SK-N-SH treated with all-trans-retinoic acid at 6 μM for 48 hours (cell line): ENCODE data around the gene DDTL.

Experiments used
- ATAC-seq: fragments of 200-7000 bp; cut with Tn5 transposase; 3 replicates; pipeline ENCODE4 v1.9.1; 2020; ENCODE audit warnings: mild to moderate bottlenecking, moderate library complexity
- ARNTL ChIP-seq: fragments of 450-650 bp; formaldehyde crosslinking; IDR thresholded peaks from 2 replicates; pipeline ENCODE4 v1.5.0; 2020; ENCODE audit warnings: low read depth, mild to moderate bottlenecking, moderate library complexity, borderline replicate concordance
- CSDC2 ChIP-seq: fragments of 250-450 bp; sonication (Bioruptor Pico); IDR thresholded peaks from 2 replicates; pipeline ENCODE4 v1.5.0; 2020; ENCODE audit warnings: mild to moderate bottlenecking, moderate library complexity
- GLIS3 ChIP-seq: fragments of 250-450 bp; sonication (Bioruptor Pico); IDR thresholded peaks from 2 replicates; pipeline ENCODE4 v1.5.0; 2020; ENCODE audit warnings: mild to moderate bottlenecking, moderate library complexity
- ISL1 ChIP-seq: fragments of 250-450 bp; sonication (Bioruptor Pico); IDR thresholded peaks from 2 replicates; pipeline ENCODE4 v2.1.2; 2022; ENCODE audit warnings: mild to moderate bottlenecking, moderate library complexity
- OSR1 ChIP-seq: fragments of 250-450 bp; sonication (Bioruptor Pico); IDR thresholded peaks from 2 replicates; pipeline ENCODE4 v1.8.0; 2022; ENCODE audit warnings: moderate library complexity, mild to moderate bottlenecking, inconsistent platforms
- PPARA ChIP-seq: fragments of 250-450 bp; sonication (Bioruptor Pico); IDR thresholded peaks from 2 replicates; pipeline ENCODE4 v1.5.0; 2020; ENCODE audit warnings: mild to moderate bottlenecking, borderline replicate concordance
- RARB ChIP-seq: fragments of 250-450 bp; sonication (Bioruptor Pico); IDR thresholded peaks from 2 replicates; pipeline ENCODE4 v1.8.0; 2021; ENCODE audit warnings: mild to moderate bottlenecking, moderate library complexity
- SNAI2 ChIP-seq: fragments of 250-450 bp; sonication (Bioruptor Pico); IDR thresholded peaks from 2 replicates; pipeline ENCODE4 v1.5.0; 2020; ENCODE audit warnings: mild to moderate bottlenecking, moderate library complexity
- TCF4 ChIP-seq: fragments of 250-450 bp; sonication (Bioruptor Pico); IDR thresholded peaks from 2 replicates; pipeline ENCODE4 v1.8.0; 2021; ENCODE audit warnings: mild to moderate bottlenecking, moderate library complexity, borderline replicate concordance
- TOX ChIP-seq: fragments of 250-450 bp; sonication (Bioruptor Pico); IDR thresholded peaks from 2 replicates; pipeline ENCODE4 v1.8.0; 2021; ENCODE audit warnings: mild to moderate bottlenecking, moderate library complexity, borderline replicate concordance
- ZC3H10 ChIP-seq: fragments of 250-450 bp; sonication (Bioruptor Pico); IDR thresholded peaks from 2 replicates; pipeline ENCODE4 v1.5.1; 2021; ENCODE audit warnings: mild to moderate bottlenecking, moderate library complexity
- ZFP3 ChIP-seq: fragments of 250-450 bp; sonication (Bioruptor Pico); IDR thresholded peaks from 2 replicates; pipeline ENCODE4 v1.5.0; 2020; ENCODE audit warnings: mild to moderate bottlenecking, moderate library complexity
- ZFP30 ChIP-seq: fragments of 450-650 bp; formaldehyde crosslinking; IDR thresholded peaks from 2 replicates; pipeline ENCODE4 v1.5.0; 2022; ENCODE audit warnings: mild to moderate bottlenecking, moderate library complexity
- ZNF565 ChIP-seq: fragments of 450-650 bp; formaldehyde crosslinking; conservative IDR thresholded peaks from 2 replicates; pipeline ENCODE4 v1.5.0; 2020; ENCODE audit warnings: low read depth, mild to moderate bottlenecking, moderate library complexity
- ZNF70 ChIP-seq: fragments of 450-650 bp; formaldehyde crosslinking; IDR thresholded peaks from 2 replicates; pipeline ENCODE4 v1.5.0; 2020; ENCODE audit warnings: mild to moderate bottlenecking, moderate library complexity
- ZNF8 ChIP-seq: fragments of 450-650 bp; formaldehyde crosslinking; IDR thresholded peaks from 2 replicates; pipeline ENCODE4 v1.5.0; 2020; ENCODE audit warnings: mild to moderate bottlenecking, moderate library complexity
- TF ChIP-seq, protein P1 (sequence below): fragments of 250-450 bp; sonication (Bioruptor Pico); IDR thresholded peaks from 2 replicates; pipeline ENCODE4 v1.8.0; 2020; ENCODE audit warnings: mild to moderate bottlenecking, moderate library complexity, borderline replicate concordance
- TF ChIP-seq, protein P2 (sequence below): fragments of 250-450 bp; sonication (Bioruptor Pico); IDR thresholded peaks from 2 replicates; pipeline ENCODE4 v1.8.0; 2021; ENCODE audit warnings: low read depth, mild to moderate bottlenecking, moderate library complexity, borderline replicate concordance
- TF ChIP-seq, protein P3 (sequence below): fragments of 250-450 bp; sonication (Bioruptor Pico); IDR thresholded peaks from 2 replicates; pipeline ENCODE4 v1.5.0; 2020; ENCODE audit warnings: mild to moderate bottlenecking, moderate library complexity
- TF ChIP-seq, protein P4 (sequence below): fragments of 250-450 bp; sonication (Bioruptor Pico); IDR thresholded peaks from 2 replicates; pipeline ENCODE4 v1.5.1; 2021; ENCODE audit warnings: mild to moderate bottlenecking, moderate library complexity

Gene DDTL

GRCh38 chr22:24008381-24009226 is 41.9 kb downstream of the DDTL start (continued):
- TF ChIP-seq, protein P1, sequence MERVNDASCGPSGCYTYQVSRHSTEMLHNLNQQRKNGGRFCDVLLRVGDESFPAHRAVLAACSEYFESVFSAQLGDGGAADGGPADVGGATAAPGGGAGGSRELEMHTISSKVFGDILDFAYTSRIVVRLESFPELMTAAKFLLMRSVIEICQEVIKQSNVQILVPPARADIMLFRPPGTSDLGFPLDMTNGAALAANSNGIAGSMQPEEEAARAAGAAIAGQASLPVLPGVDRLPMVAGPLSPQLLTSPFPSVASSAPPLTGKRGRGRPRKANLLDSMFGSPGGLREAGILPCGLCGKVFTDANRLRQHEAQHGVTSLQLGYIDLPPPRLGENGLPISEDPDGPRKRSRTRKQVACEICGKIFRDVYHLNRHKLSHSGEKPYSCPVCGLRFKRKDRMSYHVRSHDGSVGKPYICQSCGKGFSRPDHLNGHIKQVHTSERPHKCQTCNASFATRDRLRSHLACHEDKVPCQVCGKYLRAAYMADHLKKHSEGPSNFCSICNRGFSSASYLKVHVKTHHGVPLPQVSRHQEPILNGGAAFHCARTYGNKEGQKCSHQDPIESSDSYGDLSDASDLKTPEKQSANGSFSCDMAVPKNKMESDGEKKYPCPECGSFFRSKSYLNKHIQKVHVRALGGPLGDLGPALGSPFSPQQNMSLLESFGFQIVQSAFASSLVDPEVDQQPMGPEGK (CRISPR knock-in tag): no peak

GRCh38 chr22:24009227-24010017 is 42.7 kb downstream of the DDTL start:
- TF ChIP-seq OSR1: no peak
- no peak for TF ChIP-seq RARB (CRISPR knock-in tag)
- TF ChIP-seq ZNF8: no peak
- TF ChIP-seq ZFP30 (CRISPR knock-in tag): no peak
- no peak for TF ChIP-seq PPARA
- TF ChIP-seq TCF4 (CRISPR knock-in tag): no peak
- TF ChIP-seq ZFP3 (CRISPR knock-in tag): no peak
- no peak for TF ChIP-seq ZNF565 (CRISPR knock-in tag)
- TF ChIP-seq ARNTL (CRISPR knock-in tag): no peak
- no peak for TF ChIP-seq GLIS3 (CRISPR knock-in tag)
- no peak for TF ChIP-seq CSDC2 (CRISPR knock-in tag)
- TF ChIP-seq ISL1 (CRISPR knock-in tag): no peak
- TF ChIP-seq, protein P2, sequence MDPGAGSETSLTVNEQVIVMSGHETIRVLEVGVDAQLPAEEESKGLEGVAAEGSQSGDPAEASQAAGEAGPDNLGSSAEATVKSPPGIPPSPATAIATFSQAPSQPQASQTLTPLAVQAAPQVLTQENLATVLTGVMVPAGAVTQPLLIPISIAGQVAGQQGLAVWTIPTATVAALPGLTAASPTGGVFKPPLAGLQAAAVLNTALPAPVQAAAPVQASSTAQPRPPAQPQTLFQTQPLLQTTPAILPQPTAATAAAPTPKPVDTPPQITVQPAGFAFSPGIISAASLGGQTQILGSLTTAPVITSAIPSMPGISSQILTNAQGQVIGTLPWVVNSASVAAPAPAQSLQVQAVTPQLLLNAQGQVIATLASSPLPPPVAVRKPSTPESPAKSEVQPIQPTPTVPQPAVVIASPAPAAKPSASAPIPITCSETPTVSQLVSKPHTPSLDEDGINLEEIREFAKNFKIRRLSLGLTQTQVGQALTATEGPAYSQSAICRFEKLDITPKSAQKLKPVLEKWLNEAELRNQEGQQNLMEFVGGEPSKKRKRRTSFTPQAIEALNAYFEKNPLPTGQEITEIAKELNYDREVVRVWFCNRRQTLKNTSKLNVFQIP: no peak
- TF ChIP-seq, protein P3, sequence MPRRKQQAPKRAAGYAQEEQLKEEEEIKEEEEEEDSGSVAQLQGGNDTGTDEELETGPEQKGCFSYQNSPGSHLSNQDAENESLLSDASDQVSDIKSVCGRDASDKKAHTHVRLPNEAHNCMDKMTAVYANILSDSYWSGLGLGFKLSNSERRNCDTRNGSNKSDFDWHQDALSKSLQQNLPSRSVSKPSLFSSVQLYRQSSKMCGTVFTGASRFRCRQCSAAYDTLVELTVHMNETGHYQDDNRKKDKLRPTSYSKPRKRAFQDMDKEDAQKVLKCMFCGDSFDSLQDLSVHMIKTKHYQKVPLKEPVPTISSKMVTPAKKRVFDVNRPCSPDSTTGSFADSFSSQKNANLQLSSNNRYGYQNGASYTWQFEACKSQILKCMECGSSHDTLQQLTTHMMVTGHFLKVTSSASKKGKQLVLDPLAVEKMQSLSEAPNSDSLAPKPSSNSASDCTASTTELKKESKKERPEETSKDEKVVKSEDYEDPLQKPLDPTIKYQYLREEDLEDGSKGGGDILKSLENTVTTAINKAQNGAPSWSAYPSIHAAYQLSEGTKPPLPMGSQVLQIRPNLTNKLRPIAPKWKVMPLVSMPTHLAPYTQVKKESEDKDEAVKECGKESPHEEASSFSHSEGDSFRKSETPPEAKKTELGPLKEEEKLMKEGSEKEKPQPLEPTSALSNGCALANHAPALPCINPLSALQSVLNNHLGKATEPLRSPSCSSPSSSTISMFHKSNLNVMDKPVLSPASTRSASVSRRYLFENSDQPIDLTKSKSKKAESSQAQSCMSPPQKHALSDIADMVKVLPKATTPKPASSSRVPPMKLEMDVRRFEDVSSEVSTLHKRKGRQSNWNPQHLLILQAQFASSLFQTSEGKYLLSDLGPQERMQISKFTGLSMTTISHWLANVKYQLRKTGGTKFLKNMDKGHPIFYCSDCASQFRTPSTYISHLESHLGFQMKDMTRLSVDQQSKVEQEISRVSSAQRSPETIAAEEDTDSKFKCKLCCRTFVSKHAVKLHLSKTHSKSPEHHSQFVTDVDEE (CRISPR knock-in tag): no peak
- TF ChIP-seq, protein P1 (CRISPR knock-in tag): no peak
- TF ChIP-seq TOX (CRISPR knock-in tag): no peak
- TF ChIP-seq, all 23 proteins: peak for 0
- ATAC-seq: no peak

DNA sequence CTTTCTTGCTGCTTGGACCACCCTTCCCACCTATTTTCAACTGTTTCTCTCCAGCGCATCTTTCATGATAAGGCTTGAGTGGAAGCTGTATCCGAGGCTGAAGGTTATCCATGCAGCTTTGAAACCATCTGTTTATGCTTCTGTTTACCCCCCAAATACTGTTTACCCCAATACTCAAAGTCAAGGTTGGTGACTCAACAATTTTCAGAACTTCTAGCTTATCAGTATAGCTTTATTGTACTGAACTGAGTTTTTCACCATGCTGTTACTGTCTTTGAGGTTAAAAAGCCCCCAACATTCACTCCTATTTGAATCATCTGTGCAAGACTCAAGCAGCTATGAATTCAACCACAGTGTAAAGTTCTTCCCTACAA is 43.3 kb downstream of the DDTL start:
- TF ChIP-seq ZFP3 (CRISPR knock-in tag) (no peak), RARB (CRISPR knock-in tag) (no peak), SNAI2 (CRISPR knock-in tag) (no peak), CSDC2 (CRISPR knock-in tag) (no peak), OSR1 (no peak), ZFP30 (CRISPR knock-in tag) (no peak), ZNF8 (no peak), ZNF565 (CRISPR knock-in tag) (no peak), ISL1 (CRISPR knock-in tag) (no peak), PPARA (no peak), ZC3H10 (no peak), ZNF70 (CRISPR knock-in tag) (no peak)
- TF ChIP-seq, protein P2: no peak
- TF ChIP-seq, protein P4, sequence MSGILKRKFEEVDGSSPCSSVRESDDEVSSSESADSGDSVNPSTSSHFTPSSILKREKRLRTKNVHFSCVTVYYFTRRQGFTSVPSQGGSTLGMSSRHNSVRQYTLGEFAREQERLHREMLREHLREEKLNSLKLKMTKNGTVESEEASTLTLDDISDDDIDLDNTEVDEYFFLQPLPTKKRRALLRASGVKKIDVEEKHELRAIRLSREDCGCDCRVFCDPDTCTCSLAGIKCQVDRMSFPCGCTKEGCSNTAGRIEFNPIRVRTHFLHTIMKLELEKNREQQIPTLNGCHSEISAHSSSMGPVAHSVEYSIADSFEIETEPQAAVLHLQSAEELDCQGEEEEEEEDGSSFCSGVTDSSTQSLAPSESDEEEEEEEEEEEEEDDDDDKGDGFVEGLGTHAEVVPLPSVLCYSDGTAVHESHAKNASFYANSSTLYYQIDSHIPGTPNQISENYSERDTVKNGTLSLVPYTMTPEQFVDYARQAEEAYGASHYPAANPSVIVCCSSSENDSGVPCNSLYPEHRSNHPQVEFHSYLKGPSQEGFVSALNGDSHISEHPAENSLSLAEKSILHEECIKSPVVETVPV (CRISPR knock-in tag): no peak
- TF ChIP-seq, protein P3 (CRISPR knock-in tag): no peak
- TF ChIP-seq, all 23 proteins: peak for 0

More for the DNA sequence above, 43.3 kb downstream of the DDTL start:
- ATAC-seq: no peak
